SU-DHL-6 (cell line): Measurements from ENCODE around the gene ACSS2.

ENCODE experiments used
- EZH2phosphoT487 ChIP-seq: fragments of 200-600 bp; sonication (generic), shearing (Covaris generic); conservative IDR thresholded peaks from 2 replicates; pipeline ENCODE4 v1.6.1; 2018; ENCODE audit warnings: mild to moderate bottlenecking, antibody characterized with exemption, low read length, moderate library complexity, mixed read lengths
- TF ChIP-seq, protein P1 (sequence below): fragments of 200-600 bp; sonication (generic); IDR thresholded peaks from one replicate; pipeline ENCODE4 v1.5.1; 2017; ENCODE audit warnings: antibody characterized with exemption, mild to moderate bottlenecking, low read length, moderate library complexity; ENCODE audit not compliant: insufficient read depth, poor library complexity, severe bottlenecking

GRCh38 chr20:34873583-34874093, 2.8 kb upstream of the ACSS2 start:
- TF ChIP-seq, protein P1, sequence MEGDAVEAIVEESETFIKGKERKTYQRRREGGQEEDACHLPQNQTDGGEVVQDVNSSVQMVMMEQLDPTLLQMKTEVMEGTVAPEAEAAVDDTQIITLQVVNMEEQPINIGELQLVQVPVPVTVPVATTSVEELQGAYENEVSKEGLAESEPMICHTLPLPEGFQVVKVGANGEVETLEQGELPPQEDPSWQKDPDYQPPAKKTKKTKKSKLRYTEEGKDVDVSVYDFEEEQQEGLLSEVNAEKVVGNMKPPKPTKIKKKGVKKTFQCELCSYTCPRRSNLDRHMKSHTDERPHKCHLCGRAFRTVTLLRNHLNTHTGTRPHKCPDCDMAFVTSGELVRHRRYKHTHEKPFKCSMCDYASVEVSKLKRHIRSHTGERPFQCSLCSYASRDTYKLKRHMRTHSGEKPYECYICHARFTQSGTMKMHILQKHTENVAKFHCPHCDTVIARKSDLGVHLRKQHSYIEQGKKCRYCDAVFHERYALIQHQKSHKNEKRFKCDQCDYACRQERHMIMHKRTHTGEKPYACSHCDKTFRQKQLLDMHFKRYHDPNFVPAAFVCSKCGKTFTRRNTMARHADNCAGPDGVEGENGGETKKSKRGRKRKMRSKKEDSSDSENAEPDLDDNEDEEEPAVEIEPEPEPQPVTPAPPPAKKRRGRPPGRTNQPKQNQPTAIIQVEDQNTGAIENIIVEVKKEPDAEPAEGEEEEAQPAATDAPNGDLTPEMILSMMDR: no peak
- TF ChIP-seq EZH2phosphoT487: no peak
